H1 (cell line): Measurements from ENCODE around the gene SNX30.

Experiments
- CTBP2 ChIP-seq: IDR thresholded peaks from 2 replicates; pipeline ENCODE4 v1.7.0; 2011; ENCODE audit warnings: borderline replicate concordance, mild to moderate bottlenecking, moderate library complexity, mixed read lengths, low read length; ENCODE audit not compliant: insufficient read depth, insufficient read length
- POLR2A ChIP-seq, 2 experiments: IDR thresholded peaks; 1 replicate in 1 of 2; 2 replicates in 1 of 2; pipeline ENCODE4 v1.6.1; 2011; ENCODE audit warnings: low read depth in 2 of 2, low read length in 2 of 2, mild to moderate bottlenecking in 2 of 2; ENCODE audit errors: control extremely low read depth in 1 of 2
- SAP30 ChIP-seq: fragments of 300-600 bp; sonication (generic); IDR thresholded peaks from 2 replicates; pipeline ENCODE4 v1.7.1; 2012; ENCODE audit warnings: low read length, moderate library complexity, mild to moderate bottlenecking, inconsistent platforms; ENCODE audit not compliant: insufficient read depth, insufficient replicate concordance
- YY1 ChIP-seq: IDR thresholded peaks from 2 replicates; pipeline ENCODE4 v1.6.1; 2011; ENCODE audit warnings: low read depth, mild to moderate bottlenecking, low read length
- TF ChIP-seq, protein P1 (sequence below), 3 experiments: IDR thresholded peaks; 1 replicate in 2 of 3; 2 replicates in 1 of 3; pipeline versions ENCODE4 v1.5.1 to v1.6.1; 2011; ENCODE audit warnings: low read length in 3 of 3, mild to moderate bottlenecking in 3 of 3, inconsistent platforms in 2 of 3, low read depth in 1 of 3, moderate library complexity in 1 of 3; ENCODE audit not compliant: insufficient read depth in 1 of 3; ENCODE audit errors: control extremely low read depth in 1 of 3

DNA sequence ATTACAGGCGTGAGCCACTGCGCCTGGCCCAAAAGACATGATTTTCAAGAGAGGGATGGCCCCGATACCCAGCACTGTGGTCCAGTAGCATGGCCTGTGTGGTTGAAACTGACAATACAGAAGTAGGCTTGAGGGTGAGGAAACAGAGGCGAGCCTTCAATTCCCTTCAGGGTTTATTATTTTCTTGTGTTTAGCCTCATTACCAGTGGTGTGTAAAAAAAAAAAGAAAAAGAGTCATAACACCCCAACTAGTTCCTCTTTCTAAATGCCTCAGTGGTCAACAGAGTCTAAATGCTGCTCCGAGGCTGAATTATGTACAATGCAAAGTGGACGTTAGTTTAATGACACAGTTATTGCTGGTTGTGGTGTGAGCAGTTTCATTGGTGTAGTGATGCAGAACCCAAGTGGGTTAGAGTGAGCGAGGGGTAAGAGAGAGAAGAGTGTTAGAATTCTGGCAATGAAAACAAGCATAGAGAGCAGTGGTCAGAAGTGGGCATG, 58.8 kb downstream of the SNX30 start:
- TF ChIP-seq, protein P1, sequence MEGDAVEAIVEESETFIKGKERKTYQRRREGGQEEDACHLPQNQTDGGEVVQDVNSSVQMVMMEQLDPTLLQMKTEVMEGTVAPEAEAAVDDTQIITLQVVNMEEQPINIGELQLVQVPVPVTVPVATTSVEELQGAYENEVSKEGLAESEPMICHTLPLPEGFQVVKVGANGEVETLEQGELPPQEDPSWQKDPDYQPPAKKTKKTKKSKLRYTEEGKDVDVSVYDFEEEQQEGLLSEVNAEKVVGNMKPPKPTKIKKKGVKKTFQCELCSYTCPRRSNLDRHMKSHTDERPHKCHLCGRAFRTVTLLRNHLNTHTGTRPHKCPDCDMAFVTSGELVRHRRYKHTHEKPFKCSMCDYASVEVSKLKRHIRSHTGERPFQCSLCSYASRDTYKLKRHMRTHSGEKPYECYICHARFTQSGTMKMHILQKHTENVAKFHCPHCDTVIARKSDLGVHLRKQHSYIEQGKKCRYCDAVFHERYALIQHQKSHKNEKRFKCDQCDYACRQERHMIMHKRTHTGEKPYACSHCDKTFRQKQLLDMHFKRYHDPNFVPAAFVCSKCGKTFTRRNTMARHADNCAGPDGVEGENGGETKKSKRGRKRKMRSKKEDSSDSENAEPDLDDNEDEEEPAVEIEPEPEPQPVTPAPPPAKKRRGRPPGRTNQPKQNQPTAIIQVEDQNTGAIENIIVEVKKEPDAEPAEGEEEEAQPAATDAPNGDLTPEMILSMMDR (IDR thresholded peaks at IDR 0.05; ENCODE audit: control extremely low read depth in 1 of 3, insufficient read depth in 1 of 3, low read depth in 1 of 3, low read length in 3 of 3), result no peak
- TF ChIP-seq POLR2A (IDR thresholded peaks at IDR 0.05; ENCODE audit: control extremely low read depth in 1 of 2, low read depth in 2 of 2, low read length in 2 of 2), result no peak
- TF ChIP-seq YY1, result no peak
- TF ChIP-seq SAP30, result no peak
- no peak for TF ChIP-seq CTBP2
